Neural cell (in vitro differentiated cells): Measurements from ENCODE around the gene FAM181B. TPM values are rescaled to one million over a fixed set of nuclear protein-coding genes. Genes with fewer than 3 reads are reported as not detected.

Source experiments
- H2AFZ ChIP-seq: fragments of 200-600, 300-800 bp; sonication (generic), shearing (Covaris generic); 2 replicates; pipeline ENCODE4 v1.6.0; 2014; ENCODE audit warnings: low read depth, mild to moderate bottlenecking, antibody characterized with exemption, low read length, moderate library complexity
- H3F3A ChIP-seq: fragments of 200-600 bp; shearing (Covaris generic); 2 replicates; pipeline ENCODE4 v1.6.1; 2016; ENCODE audit warnings: mild to moderate bottlenecking, moderate library complexity, mixed read lengths, antibody characterized with exemption, low read length; ENCODE audit not compliant: insufficient read depth, poor library complexity, severe bottlenecking
- H3K27ac ChIP-seq: fragments of 200-600, 300-800 bp; sonication (generic), shearing (Covaris generic); 2 replicates; pipeline ENCODE4 v1.5.1; 2014; ENCODE audit warnings: mild to moderate bottlenecking, low read length, moderate library complexity
- H3K27me3 ChIP-seq: fragments of 300-800, 200-600 bp; sonication (generic), shearing (Covaris generic); 2 replicates; pipeline ENCODE4 v1.6.0; 2014; ENCODE audit warnings: mild to moderate bottlenecking, low read depth, low read length, moderate library complexity; ENCODE audit not compliant: insufficient read depth
- H3K36me3 ChIP-seq: fragments of 300-800, 200-600 bp; sonication (generic), shearing (Covaris generic); 2 replicates; pipeline ENCODE4 v1.5.1; 2014; ENCODE audit warnings: mild to moderate bottlenecking, antibody characterized with exemption, low read length, moderate library complexity; ENCODE audit not compliant: insufficient read depth
- H3K4me2 ChIP-seq: fragments of 300-800, 200-600 bp; sonication (generic), shearing (Covaris generic); 2 replicates; pipeline ENCODE4 v1.6.0; 2014; ENCODE audit warnings: mild to moderate bottlenecking, low read length
- H3K4me3 ChIP-seq: fragments of 300-800, 200-600 bp; sonication (generic), shearing (Covaris generic); 2 replicates; pipeline ENCODE4 v1.5.1; 2014; ENCODE audit warnings: mild to moderate bottlenecking, low read length, moderate library complexity
- H3K79me2 ChIP-seq: fragments of 200-600 bp; shearing (Covaris generic); replicated peaks from 2 replicates; pipeline ENCODE4 v1.6.0; 2014; ENCODE audit warnings: mild to moderate bottlenecking, low read length, moderate library complexity; ENCODE audit not compliant: insufficient read depth
- H3K9ac ChIP-seq: fragments of 300-800, 200-600 bp; sonication (generic), shearing (Covaris generic); 2 replicates; pipeline ENCODE4 v1.6.1; 2016; ENCODE audit warnings: mild to moderate bottlenecking, low read length, mixed read lengths
- H3K9me2 ChIP-seq: fragments of 200-600 bp; shearing (Covaris generic); 2 replicates; pipeline ENCODE4 v1.6.1; 2016; ENCODE audit warnings: mild to moderate bottlenecking, low read length, mixed read lengths; ENCODE audit not compliant: insufficient read depth
- H3K9me3 ChIP-seq: fragments of 200-600, 300-800 bp; sonication (generic), shearing (Covaris generic); 2 replicates; pipeline ENCODE4 v1.6.1; 2016; ENCODE audit warnings: mild to moderate bottlenecking, mixed run types, low read length, moderate library complexity, mixed read lengths
- H4K20me1 ChIP-seq: fragments of 200-600 bp; shearing (Covaris generic); 2 replicates; pipeline ENCODE4 v1.6.1; 2016; ENCODE audit warnings: mild to moderate bottlenecking, mixed run types; ENCODE audit not compliant: insufficient read depth
- EP300 ChIP-seq: fragments of 450-650 bp; conservative IDR thresholded peaks from 2 replicates; pipeline ENCODE4 v1.6.1; 2014; ENCODE audit warnings: antibody characterized with exemption, mild to moderate bottlenecking, moderate library complexity; ENCODE audit not compliant: poor library complexity, severe bottlenecking
- EZH2 ChIP-seq: fragments of 200-600, 300-800 bp; shearing (Covaris generic), sonication (generic); IDR thresholded peaks from 2 replicates; pipeline ENCODE4 v1.6.1; 2014; ENCODE audit warnings: antibody characterized with exemption, low read length, borderline replicate concordance, mild to moderate bottlenecking; ENCODE audit not compliant: insufficient read depth, poor library complexity, severe bottlenecking
- MXI1 ChIP-seq: fragments of 450-650 bp; conservative IDR thresholded peaks from 2 replicates; pipeline ENCODE4 v1.6.1; 2014; ENCODE audit warnings: antibody characterized with exemption, mild to moderate bottlenecking; ENCODE audit not compliant: poor library complexity, severe bottlenecking
- POLR2AphosphoS5 ChIP-seq: IDR thresholded peaks from 2 replicates; pipeline ENCODE4 v1.6.1; 2012
- RAD21 ChIP-seq: fragments of 450-650 bp; conservative IDR thresholded peaks from 2 replicates; pipeline ENCODE4 v1.6.1; 2014; ENCODE audit warnings: antibody characterized with exemption, mild to moderate bottlenecking, moderate library complexity
- SMC3 ChIP-seq: fragments of 450-650 bp; conservative IDR thresholded peaks from 2 replicates; pipeline ENCODE4 v1.6.1; 2014; ENCODE audit warnings: antibody characterized with exemption, mild to moderate bottlenecking, moderate library complexity; ENCODE audit not compliant: poor library complexity
- TAF1 ChIP-seq: IDR thresholded peaks from 2 replicates; pipeline ENCODE4 v1.6.1; 2012; ENCODE audit warnings: low read depth
- polyA plus RNA-seq: library from polyadenylated mRNA; depleted of rRNA; stranded (reverse); fragments of >200 nt; gene quantifications from 2 replicates; pipeline ENCODE4 v1.2.3, GENCODE V29; 2014
- TF ChIP-seq, protein P1 (sequence below): fragments of 450-650 bp; IDR thresholded peaks from 2 replicates; pipeline ENCODE4 v1.5.1; 2014; ENCODE audit warnings: antibody characterized with exemption, mild to moderate bottlenecking, moderate library complexity; ENCODE audit not compliant: poor library complexity, severe bottlenecking
- TF ChIP-seq, protein P2 (sequence below): IDR thresholded peaks from 2 replicates; pipeline ENCODE4 v1.6.1; 2012; ENCODE audit warnings: borderline replicate concordance

Gene FAM181B
- polyA plus RNA-seq, 1 donor from 2014 or later, result 1.3 TPM

DNA sequence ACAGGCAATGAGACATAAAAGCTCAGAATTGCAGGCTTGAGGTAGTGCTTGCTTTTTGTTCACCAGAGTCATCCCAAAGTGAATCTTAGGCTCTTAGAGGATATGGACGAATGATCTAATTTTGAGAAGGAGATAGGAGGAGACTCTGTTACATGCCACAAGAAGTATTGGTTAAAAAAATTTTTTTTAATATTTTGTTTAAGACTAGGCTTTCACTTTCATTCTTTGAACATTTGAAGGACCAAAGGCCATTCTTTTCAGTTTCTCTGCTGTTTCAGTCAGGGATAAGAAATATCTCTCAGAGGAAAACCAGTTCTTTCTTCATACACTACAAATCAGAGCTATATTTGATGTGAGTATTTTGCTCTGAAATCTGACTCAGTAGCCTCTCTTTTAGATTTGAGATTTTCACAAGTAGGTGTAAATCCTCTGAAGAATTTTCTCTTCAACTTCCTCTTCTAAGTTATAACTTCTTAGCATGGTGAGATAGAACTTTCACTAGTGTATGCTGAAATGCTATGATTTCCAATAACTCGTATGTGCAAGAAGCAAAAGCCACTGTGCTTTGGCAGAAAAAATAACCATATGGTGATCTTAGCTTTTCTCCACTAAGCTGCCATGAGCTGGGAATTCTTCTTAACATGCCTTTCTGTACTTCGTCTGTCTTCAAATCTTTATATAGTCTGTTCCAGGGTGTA, 24.1 kb upstream of the FAM181B start:
- no peaks in the 10 kb centered on the region for H3K27me3 ChIP-seq
- H3K4me2 ChIP-seq, result no peak overlapping the region
- H3K27ac ChIP-seq, result no peak overlapping the region
- no peaks in the 10 kb centered on the region for H3F3A ChIP-seq
- peak overlapping the region; percentile 18 for H3K4me3 ChIP-seq
- no peaks in the 10 kb centered on the region for H3K36me3 ChIP-seq
- H3K9me3 ChIP-seq, result no peaks in the 10 kb centered on the region
- TF ChIP-seq EP300, result no peak
- no peak for TF ChIP-seq SMC3
- TF ChIP-seq RAD21, result no peak
- no peak for TF ChIP-seq MXI1
- no peak for TF ChIP-seq POLR2AphosphoS5
- TF ChIP-seq EZH2, result no peak
- no peak overlapping the region for H2AFZ ChIP-seq
- H3K9me2 ChIP-seq, result no peaks in the 10 kb centered on the region
- H4K20me1 ChIP-seq, result no peaks in the 10 kb centered on the region
- H3K9ac ChIP-seq, result no peak overlapping the region
- no peaks in the 10 kb centered on the region for H3K79me2 ChIP-seq

DNA sequence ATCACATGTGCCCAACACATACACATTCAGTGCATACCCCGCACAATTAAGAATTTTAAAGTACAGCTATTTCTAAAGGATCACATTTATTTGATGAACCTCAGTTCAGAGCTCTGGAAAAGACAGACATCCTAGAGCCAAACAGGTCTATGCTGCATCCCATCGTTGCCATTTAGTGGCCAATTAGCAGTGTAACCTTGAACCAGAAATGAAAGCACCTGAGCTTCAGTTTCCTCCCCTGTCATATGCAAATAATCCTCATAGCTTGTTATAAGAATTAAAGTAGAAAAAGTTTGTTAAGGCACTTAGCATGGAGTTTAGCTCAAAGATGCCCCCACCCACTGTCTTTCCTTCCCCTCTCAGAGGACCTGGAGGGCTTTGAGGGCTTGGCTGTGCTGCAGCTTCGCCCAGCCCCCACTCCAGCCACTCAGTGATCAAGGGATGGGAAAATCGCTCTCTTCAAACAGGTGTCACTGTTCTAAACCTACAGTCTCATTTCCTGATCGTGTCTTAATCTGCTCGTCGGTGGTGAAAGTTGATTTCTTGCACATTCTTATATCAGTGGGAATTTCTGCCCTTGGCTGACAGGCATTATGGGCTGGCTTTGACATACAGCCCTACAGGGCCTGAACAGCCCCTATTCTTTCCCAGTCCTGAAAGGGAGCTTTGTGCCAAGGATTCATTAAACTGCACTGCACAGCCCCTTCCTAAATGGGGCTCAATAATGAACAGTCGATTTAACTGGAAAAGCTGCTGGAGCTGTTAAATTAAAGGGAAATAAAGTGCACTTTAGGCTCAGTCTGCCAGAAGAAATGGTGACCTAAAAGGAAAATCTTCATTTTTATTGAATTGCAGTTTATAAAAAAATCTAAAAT, 23.3 kb upstream of the FAM181B start:
- peak overlapping the region; percentile 18 for H3K4me3 ChIP-seq

More for the DNA sequence above, 23.3 kb upstream of the FAM181B start:
- Histone ChIP-seq H3K36me3 (no peaks in the 10 kb centered on the region), H3K79me2 (no peaks in the 10 kb centered on the region), H3K4me2 (no peak overlapping the region), H2AFZ (no peak overlapping the region), H3K9ac (no peak overlapping the region), H4K20me1 (no peaks in the 10 kb centered on the region), H3F3A (no peaks in the 10 kb centered on the region), H3K27ac (no peak overlapping the region), H3K27me3 (no peaks in the 10 kb centered on the region), H3K9me2 (no peaks in the 10 kb centered on the region), H3K9me3 (no peaks in the 10 kb centered on the region)
- TF ChIP-seq SMC3 (no peak), MXI1 (no peak), RAD21 (no peak), TAF1 (no peak), EP300 (no peak), EZH2 (no peak)
- TF ChIP-seq, protein P1, sequence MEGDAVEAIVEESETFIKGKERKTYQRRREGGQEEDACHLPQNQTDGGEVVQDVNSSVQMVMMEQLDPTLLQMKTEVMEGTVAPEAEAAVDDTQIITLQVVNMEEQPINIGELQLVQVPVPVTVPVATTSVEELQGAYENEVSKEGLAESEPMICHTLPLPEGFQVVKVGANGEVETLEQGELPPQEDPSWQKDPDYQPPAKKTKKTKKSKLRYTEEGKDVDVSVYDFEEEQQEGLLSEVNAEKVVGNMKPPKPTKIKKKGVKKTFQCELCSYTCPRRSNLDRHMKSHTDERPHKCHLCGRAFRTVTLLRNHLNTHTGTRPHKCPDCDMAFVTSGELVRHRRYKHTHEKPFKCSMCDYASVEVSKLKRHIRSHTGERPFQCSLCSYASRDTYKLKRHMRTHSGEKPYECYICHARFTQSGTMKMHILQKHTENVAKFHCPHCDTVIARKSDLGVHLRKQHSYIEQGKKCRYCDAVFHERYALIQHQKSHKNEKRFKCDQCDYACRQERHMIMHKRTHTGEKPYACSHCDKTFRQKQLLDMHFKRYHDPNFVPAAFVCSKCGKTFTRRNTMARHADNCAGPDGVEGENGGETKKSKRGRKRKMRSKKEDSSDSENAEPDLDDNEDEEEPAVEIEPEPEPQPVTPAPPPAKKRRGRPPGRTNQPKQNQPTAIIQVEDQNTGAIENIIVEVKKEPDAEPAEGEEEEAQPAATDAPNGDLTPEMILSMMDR, result no peak
- TF ChIP-seq, protein P2, sequence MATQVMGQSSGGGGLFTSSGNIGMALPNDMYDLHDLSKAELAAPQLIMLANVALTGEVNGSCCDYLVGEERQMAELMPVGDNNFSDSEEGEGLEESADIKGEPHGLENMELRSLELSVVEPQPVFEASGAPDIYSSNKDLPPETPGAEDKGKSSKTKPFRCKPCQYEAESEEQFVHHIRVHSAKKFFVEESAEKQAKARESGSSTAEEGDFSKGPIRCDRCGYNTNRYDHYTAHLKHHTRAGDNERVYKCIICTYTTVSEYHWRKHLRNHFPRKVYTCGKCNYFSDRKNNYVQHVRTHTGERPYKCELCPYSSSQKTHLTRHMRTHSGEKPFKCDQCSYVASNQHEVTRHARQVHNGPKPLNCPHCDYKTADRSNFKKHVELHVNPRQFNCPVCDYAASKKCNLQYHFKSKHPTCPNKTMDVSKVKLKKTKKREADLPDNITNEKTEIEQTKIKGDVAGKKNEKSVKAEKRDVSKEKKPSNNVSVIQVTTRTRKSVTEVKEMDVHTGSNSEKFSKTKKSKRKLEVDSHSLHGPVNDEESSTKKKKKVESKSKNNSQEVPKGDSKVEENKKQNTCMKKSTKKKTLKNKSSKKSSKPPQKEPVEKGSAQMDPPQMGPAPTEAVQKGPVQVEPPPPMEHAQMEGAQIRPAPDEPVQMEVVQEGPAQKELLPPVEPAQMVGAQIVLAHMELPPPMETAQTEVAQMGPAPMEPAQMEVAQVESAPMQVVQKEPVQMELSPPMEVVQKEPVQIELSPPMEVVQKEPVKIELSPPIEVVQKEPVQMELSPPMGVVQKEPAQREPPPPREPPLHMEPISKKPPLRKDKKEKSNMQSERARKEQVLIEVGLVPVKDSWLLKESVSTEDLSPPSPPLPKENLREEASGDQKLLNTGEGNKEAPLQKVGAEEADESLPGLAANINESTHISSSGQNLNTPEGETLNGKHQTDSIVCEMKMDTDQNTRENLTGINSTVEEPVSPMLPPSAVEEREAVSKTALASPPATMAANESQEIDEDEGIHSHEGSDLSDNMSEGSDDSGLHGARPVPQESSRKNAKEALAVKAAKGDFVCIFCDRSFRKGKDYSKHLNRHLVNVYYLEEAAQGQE, result peak; percentile 57
